EL (cell line): Measurements from ENCODE around the gene GPR85.
"Not testable (repeated sequence)": the region's sequence is repeated elsewhere in the genome, so short reads cannot be mapped to it uniquely, and the experiment has no call there.

Experiments
- DNase-seq: peaks from one replicate; pipeline ENCODE4 v3.0.0-alpha.2; 2016

GPR85 gene

GRCh38 chr7:113083816-113084495, 2.7 kb downstream of the GPR85 start:
- no peak for DNase-seq

- no peak for DNase-seq
These were observed 3.4 kb downstream of the GPR85 start for GRCh38 chr7:113083132-113083815.

DNA sequence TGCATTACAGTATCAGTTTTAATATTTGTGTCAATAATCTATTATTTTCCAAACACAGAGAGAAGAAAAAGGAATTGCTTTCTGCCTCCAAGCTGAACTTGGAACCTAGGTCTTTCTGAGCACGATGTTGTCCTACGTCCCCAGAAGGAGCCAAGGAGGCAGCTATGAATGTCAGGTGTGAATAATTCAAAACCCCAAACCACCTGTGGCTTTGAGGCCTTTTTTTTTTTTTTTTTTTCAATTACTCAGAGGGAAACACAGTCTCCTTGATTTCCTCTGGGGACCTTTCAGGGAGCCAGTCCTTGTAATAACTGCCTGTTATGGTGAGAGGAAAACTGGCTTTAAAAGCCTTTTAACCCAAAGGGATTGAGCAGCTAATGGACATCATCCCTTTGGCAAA, 8.3 kb downstream of the GPR85 start:
- no peak for DNase-seq

GRCh38 chr7:113076703-113077102, 9.9 kb downstream of the GPR85 start:
- DNase-seq = no peak

- peak; percentile 40 for DNase-seq
These were observed 15.2 kb downstream of the GPR85 start for GRCh38 chr7:113071465-113071864.

DNA sequence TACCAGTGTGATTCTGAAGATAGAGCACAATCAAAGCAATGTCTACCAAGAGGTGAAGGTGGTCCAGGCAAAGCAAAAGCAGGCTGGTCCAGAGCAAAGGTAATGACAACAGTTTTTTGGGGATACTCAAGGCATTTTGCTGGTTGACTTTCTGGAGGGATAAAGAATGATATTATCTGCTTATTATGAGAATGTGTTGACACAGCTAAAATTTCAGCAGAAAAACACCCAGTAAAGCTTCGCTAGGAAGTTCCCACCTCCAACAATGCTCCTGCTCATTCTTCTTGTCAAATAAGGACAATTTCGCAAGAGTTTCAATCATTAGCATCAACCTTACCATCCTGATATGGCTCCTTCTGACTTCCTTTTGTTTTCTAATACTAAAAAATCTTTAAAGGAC, 24.1 kb downstream of the GPR85 start:
- DNase-seq = no peak

GRCh38 chr7:113060100-113060499, 26.5 kb downstream of the GPR85 start:
- DNase-seq = no peak

DNA sequence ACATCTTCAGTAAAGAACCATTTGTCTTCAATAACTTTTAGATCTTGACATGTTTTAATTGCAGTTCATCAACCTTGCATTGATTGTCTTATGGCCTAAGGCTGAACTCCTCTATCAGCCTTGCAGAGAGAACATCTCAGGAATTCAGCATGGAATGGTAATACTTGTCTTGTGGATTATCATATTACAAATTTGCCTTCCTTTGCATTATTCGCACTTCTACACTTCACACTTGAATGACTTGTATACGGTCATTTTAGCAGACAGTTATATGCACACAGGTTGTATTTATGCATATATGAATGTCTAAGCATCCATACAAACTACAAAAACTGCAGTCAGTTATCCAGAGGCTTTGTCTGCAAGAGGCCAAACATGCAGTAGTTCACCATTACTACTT, 31.7 kb downstream of the GPR85 start:
- no peak for DNase-seq

DNA sequence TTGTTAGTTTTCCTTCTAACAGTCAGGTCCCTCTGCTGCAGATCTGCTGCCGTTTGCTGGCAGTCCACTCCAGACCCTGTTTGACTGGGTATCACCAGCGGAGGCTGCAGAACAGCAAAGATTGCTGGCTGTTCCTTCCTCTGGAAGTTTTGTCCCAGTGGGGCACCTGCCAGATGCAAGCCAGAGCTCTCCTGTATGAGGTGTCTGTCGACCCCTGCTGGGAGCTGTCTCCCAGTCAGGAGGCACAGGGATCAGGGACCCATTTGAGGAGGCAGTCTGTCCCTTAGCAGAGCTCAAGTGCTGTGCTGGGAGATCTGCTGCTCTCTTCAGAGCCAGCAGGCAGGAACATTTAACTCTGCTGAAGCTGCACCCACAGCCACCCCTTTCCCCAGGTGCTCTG, 32.4 kb downstream of the GPR85 start:
- DNase-seq = not testable (repeated sequence)

GRCh38 chr7:113049221-113049620, 37.4 kb downstream of the GPR85 start:
- DNase-seq = not testable (repeated sequence)

GRCh38 chr7:113046453-113046852, 40.2 kb downstream of the GPR85 start:
- no peak for DNase-seq

DNA sequence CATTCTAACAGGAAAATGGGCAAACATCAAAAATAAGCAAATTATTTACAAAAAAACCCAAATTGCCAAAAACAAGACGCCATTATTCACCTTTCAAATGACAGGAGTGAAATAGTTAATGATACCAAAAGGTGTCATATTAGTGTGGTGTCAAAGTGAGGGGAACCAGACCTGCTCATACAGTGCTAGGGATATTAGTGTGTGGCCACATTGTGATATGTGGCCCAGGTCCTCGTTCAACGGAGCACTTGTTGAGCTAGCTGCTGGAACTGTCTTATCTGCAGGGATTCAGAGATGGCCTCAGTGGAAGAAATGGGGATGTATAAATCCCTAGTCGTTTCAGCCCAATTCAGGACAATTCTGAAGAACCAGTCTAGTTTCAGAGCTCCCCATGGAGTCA, 41.2 kb downstream of the GPR85 start:
- DNase-seq = no peak

DNA sequence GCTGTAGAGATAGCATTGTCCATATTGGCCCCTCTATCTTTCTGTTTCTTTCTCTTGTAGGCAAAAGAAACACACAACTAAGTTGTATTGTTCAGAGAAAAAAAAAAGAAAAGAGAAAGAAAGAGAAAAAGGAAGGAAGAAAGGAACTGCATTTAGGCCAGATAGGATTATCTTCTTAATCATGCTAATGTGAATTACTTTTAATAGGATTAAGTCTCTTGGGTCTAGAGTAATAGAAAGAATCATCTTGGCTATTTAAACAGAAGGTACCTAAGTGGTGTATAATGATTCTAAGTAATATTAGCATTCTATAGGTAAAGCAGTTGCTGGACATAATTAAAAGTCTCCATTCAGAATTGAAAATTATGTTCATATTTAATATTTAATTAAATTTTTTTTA, 42.2 kb downstream of the GPR85 start:
- DNase-seq = no peak

DNA sequence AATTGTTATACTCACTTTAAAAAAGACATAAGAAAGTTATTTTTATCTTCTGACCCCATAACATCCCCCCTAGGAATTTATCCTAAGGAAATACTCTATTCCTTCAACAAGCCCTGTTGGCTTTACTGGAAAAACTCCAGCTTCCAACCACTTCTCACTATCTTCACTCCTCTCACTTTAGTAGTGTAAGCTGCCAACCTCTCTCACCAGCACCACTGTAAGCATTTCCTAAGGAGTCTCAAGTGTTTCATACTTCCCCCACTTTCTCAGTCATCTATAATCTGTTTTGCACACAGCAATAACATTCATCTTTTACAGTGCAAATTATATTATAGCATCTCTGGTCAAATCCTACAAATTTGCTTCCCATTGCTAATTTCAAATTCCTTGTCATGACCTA, 45.8 kb downstream of the GPR85 start:
- no peak for DNase-seq

DNA sequence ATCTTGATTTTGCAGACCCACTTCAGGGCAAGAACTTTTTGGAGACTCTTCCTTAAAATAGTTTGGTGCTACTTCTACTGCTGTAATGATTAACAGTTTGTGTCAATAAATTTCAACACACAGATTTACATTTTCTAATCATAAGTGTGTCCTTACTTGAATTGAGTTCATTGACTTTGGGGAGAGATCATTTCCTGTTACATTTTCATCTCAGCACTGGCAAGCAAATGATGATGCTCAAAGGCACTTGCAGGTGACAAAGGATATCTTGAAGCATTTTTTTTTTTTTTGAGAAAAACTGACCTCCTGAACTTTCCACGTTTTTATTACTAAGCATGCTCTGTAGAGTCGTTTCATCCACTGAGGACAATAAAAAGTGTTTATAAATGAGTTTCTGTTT, 52.7 kb downstream of the GPR85 start:
- DNase-seq = no peak
